Measurements from ENCODE around the gene BPNT1.
"Not testable (repeated sequence)": the region's sequence is repeated elsewhere in the genome, so short reads cannot be mapped to it uniquely, and the experiment has no call there.

BPNT1 gene

DNA sequence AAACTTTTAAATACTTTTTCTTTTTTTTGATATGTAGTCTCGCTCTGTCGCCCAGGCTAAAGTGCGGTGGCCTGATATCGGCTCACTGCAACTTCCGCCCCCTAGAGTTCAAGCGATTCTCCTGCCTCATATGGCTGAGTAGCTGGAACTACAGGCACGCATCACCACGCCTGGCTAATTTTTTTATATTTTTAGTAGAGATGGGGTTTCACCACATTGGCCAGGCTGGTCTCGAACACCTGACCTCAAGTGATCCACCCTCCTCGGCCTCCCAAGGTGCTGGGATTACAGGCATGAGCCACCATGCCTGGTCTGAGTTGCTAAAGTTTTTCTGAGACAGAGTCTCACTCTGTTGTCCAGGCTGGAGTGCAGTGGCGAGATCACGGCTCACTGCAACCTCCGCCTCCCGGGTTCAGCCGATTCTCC lies 3.3 kb downstream of the BPNT1 start:
- H3K27ac ChIP-seq, H3K4me3 ChIP-seq: not testable (repeated sequence)

DNA sequence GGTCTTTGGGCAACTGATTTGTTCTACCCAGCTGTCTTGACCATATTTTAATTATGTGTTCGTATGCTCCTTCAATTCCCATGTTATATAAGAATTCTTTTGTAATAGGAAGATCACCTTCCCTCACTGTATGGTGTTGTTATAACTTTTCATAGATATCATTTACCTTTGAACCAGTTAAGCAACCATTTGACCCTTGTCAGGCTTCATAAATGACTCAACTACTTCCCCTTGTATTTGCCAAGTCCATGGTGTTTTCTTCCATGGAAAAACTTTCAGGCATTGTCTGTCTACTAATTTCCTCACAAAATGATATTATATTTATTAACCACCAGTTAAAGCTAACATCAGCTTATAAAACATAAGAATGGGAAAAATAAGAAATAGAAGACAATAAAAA lies 5.1 kb downstream of the BPNT1 start:
- H3K27ac ChIP-seq: no peak overlapping the region
- H3K4me3 ChIP-seq: no peak overlapping the region

DNA sequence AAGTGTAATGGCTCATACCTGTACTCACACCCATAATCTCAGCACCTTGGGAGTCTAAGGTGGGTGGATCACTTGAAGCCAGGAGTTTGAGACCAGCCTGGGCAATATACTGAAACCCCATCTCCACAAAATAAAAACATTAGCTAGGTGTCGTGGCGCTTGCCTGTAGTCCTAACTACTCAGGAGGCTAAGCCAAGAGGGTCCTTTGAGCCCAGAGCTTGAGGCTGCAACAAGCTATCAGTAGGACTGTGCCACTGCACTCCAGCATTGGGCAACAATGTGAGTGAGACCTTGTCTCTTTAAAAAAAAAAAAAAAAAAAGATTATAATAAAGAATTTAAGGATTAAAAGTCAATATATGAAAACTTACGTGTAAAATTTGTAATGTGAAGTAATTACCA lies 11.7 kb downstream of the BPNT1 start:
- no peak overlapping the region for H3K4me3 ChIP-seq
- no peak overlapping the region for H3K27ac ChIP-seq

- no peak overlapping the region for H3K27ac ChIP-seq
Measured at GRCh38 chr1:220076861-220077762, 12.5 kb downstream of the BPNT1 start.

GRCh38 chr1:220067269-220068204 lies 22.1 kb downstream of the BPNT1 start:
- Histone ChIP-seq H3K27ac (no peak overlapping the region), H3K4me3 (no peak overlapping the region)

More at GRCh38 chr1:220076861-220077762, 12.5 kb downstream of the BPNT1 start:
- no peak overlapping the region for H3K4me3 ChIP-seq

- Histone ChIP-seq H3K4me3 (no peak overlapping the region), H3K27ac (no peak overlapping the region)
Measured at GRCh38 chr1:220062629-220063028, 27.0 kb downstream of the BPNT1 start.

GRCh38 chr1:220060876-220061275 lies 28.7 kb downstream of the BPNT1 start:
- H3K27ac ChIP-seq: no peak overlapping the region
- H3K4me3 ChIP-seq: no peak overlapping the region

DNA sequence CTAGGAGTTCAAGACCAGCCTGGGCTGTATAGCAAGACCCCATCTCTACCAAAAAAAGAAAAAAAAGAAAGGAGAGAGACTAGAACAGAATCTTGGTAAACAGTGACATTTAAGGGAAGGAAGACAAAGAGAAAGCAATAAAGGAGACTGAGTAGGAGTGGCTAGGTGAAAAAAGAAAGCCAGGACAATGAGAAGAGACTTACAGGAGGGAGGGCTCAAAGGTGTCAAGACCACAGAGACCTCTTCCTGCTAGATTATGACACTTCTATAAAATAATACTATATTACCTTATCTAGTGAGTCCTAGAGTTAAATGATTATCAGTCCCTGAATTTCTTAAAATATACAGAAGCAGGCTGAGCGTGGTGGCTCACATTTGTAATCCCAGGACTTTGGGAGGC lies 33.2 kb downstream of the BPNT1 start:
- Histone ChIP-seq H3K4me3 (no peak overlapping the region), H3K27ac (peak overlapping the region in 1 of 21 experiments; percentile 36)

DNA sequence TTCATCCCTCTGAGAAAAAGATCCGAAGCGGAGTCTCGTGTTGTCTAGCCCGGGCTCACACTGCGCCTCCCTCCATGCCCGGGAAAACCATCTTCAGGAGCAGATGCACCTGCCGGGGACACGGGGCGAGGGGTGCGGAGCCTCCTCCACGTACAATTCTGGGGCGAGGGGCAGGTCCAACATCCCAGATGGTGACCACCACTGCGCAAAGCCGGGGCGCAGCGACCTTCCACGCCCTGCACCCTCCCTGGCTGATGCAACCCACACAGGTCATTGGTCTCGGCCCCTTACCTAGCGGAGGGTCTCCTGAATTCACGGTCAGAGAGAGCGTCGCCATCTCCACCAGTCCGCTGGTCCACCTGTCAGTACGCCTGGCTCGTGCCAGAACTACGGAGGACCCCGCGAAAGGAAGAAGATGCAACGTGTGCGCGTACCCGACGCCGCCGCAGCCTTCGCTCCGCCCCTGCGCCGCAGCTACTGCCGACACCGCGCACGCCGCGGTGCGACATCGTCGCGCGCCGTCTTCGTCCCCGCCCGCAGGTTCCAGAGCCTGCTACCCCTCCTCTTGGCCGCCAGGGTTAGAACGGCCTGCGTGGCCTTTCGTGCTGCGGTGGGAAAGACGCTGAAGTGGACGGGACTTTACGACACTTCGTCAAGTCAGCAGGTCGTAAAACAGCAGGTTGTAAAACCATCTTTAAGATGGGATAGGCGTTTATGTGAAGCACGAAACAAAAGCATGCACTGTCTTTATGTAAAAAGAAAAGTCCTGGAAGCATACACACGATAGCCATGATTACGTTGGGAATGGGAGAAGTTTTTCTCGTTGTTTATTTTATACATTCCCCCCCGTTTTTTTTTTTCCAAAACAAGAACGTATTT lies 43.3 kb downstream of the BPNT1 start, which contains the start of gene EPRS1:
TSS of gene EPRS1 (minus strand) at position 454 of the 879 bp plus-strand sequence. CDS start at position 337, 117 bp downstream.
- Histone ChIP-seq H3K4me3 (peak within 1 kb of the TSS; percentile 58 to 100 (median 73)), H3K27ac (peak within 1 kb of the TSS; percentile 53 to 89 (median 81))

DNA sequence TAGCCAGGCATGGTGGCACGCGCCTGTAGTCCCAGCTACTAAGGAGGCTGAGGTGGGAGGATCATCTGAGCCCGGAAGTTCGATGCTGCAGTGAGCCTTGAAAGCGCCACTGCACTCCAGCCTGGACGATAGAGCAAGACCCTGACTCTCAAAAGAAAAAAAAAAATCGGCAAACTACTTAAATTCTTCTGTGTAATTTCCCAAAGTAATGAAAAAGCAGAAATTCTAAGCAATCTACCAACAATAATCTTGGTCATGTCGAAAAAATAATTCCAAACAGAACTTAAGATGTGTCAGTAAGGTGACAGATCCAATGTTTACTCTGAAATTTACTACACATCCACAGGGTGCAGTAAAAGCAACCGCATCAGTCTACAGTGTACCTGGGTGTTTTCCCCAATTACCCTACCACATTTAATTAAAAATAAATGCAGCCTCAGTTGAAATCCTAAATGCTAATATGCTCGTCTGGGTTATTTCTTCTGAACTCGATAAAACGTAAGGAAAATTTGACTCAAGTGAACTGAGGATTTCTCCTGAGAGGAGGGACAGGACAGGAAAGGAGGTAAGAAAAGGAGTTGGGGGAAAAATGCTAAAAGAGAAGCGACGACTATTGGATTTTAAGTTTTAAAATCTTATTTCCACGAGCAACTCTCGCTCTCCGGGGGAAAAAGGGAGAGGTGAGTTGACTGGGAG lies 44.1 kb downstream of the BPNT1 start:
- peak overlapping the region; percentile 58 to 100 (median 73) for H3K4me3 ChIP-seq
- peak overlapping the region; percentile 53 to 89 (median 81) for H3K27ac ChIP-seq

DNA sequence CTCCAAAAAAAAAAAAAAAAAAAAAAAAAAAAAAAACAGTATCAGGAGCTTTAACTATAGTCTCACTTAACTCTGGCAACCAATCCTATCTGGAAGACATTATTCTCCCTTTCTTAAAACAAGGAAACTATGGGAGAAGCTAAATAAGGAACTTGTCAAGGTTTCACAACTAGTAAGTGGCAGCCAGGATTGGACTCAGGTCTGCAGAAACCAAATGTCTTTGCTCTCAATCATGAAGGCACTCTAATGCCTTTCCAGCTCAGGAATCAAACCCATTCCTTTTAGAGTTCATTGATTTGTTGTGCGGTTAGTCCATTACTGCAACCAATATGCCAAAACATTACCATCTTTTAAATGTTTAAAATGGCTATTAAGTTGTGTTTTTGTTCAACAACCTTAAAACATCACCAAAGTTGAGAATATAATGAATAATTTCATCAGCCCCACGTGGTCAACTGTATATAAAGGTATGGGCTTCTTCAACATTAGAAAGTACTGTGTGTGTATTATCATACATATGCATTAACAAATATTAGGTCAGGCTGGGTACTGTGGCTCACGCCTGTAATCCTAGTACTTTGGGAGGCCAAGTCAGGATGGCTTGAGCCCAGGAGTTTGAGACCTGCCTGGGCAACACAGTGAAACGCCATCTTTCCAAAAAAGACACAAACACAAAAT lies 44.8 kb downstream of the BPNT1 start:
- H3K4me3 ChIP-seq: peak overlapping the region in 3 of 7 experiments; percentile 58 to 80 (median 73)

DNA sequence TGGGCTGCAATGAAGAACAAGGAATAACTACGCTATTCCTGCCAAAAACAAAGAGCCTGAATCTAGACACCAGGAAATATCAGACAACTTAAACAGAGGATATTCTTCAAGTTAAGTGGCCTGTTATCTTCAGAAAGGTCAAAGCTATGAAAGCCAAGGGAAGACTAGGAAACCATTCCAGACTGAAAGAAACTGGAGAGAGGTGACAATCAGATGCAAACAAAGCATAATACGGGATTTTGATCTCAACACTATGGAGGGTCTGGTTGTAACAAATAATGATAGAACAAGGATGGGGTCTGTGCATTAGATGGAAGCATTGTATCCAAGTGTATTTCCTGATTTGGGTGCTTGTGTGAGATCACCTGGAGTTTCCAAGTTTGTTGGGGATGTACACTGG lies 45.9 kb downstream of the BPNT1 start:
- H3K27ac ChIP-seq: no peak overlapping the region
- no peak overlapping the region for H3K4me3 ChIP-seq

More for the DNA sequence above, 44.8 kb downstream of the BPNT1 start:
- peak overlapping the region in 7 of 21 experiments; percentile 75 to 89 (median 84) for H3K27ac ChIP-seq

DNA sequence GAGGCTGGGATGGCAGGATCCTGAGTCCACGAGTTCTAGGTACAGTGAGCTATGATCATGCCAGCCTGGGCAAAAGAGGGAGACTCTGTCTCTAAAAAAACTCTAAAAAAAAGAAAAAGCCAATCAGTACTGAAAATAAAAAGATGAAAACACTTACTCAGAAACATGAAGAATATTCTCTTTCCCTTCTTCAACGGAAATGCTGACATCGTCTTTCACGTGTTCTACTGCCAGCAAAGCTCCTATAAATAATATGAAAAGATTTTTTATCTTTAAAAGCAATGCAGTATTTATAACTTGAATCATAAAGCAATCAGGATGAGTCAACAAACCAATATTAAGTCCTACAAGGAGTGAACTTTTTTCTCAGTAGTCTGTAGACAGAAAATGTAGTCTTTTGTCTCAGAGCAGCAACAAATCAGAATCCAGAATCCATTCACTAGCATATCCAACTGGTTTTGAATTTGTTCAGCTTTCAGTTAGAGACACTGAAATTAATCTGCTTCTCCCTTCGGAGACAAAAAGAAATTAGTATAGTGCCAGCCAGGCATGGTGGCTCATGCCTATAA lies 49.5 kb downstream of the BPNT1 start:
- Histone ChIP-seq H3K4me3 (no peak overlapping the region), H3K27ac (no peak overlapping the region)

- H3K27ac ChIP-seq: no peak overlapping the region
- H3K4me3 ChIP-seq: no peak overlapping the region
Measured at GRCh38 chr1:220038640-220039039, 50.9 kb downstream of the BPNT1 start.

- H3K27ac ChIP-seq, H3K4me3 ChIP-seq: not testable (repeated sequence)
Measured at GRCh38 chr1:220037810-220038209, 51.8 kb downstream of the BPNT1 start.

DNA sequence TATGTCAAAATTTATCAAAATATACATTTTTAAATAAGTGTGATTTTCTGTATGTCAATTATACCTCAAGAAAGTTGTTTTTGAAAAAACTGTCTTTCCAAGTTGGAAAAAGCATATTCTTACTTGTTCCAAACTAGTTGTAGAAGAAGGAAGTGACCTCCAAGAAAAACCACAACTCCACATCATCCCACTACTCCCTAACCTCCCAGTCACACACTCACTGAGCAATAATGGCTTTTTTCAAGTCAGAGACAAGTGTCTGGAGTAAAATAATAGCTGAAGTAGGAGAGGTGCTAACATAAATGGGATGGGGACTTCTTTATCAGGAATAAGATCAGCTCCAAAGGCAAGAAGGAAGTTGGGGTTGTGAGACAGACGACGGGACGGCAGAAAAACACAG lies 56.7 kb downstream of the BPNT1 start:
- no peak overlapping the region for H3K27ac ChIP-seq
- H3K4me3 ChIP-seq: no peak overlapping the region

GRCh38 chr1:220031287-220031686 lies 58.3 kb downstream of the BPNT1 start:
- H3K27ac ChIP-seq: no peak overlapping the region

More at GRCh38 chr1:220031287-220031686, 58.3 kb downstream of the BPNT1 start:
- no peak overlapping the region for H3K4me3 ChIP-seq

All from skin epidermis (tissue), 12 donors.